ENCODE measurements around the gene ZBTB7C. TPM values are rescaled to one million over a fixed set of nuclear protein-coding genes. Genes with fewer than 3 reads are reported as not detected.

ZBTB7C gene
- polyA plus RNA-seq, 1 of the 3 experiments (the other 2 are of a cell fraction), result 0.05 TPM

DNA sequence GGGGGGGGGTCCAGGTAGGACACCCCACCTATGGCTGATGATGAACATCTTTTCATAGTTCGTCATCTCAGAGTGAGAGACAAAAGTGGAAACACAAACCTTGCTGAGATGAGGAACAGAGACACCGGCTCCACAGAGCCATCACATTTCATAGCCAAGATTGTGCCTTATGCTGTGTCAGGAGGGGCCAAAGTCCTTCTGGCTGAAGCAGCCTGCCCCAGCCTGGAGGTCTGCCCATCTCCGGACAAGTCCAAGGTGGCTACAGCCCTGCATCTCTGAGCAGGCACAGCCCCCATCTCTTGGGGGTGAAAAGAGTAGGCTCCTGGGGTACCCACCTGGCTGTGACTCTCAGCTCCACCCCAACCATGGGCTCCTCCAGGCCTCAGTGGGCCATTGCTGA lies 70.3 kb downstream of the ZBTB7C start:
- DNase-seq, result no peak
- Histone ChIP-seq H4K20me1 (ENCODE audit: insufficient read depth) (no peaks in the 10 kb centered on the region), H3K9ac (no peak overlapping the region), H3K4me1 (ENCODE audit: control insufficient read depth in 1 of 2, insufficient read depth in 2 of 2, low read depth in 1 of 2, low read length in 1 of 2) (peaks cover 0 to 39% of the 10 kb centered on the region in 2 experiments; a peak in 1 of 4 replicates), H3K36me3 (replicated peaks in 1 of 2; ENCODE audit: control insufficient read depth in 1 of 2, insufficient read depth in 2 of 2, low read length in 1 of 2) (no peaks in the 10 kb centered on the region), H3K9me3 (no peaks in the 10 kb centered on the region), H3K4me2 (no peak overlapping the region), H3K27ac (ENCODE audit: low read depth in 2 of 2, low read length in 1 of 2) (no peak overlapping the region), H2AFZ (ENCODE audit: low read depth) (no peak overlapping the region), H3K9me2 (no peaks in the 10 kb centered on the region), H3K4me3 (ENCODE audit: low read depth in 2 of 2, low read length in 1 of 2) (no peak overlapping the region), H3K27me3 (ENCODE audit: insufficient read depth) (peaks cover 15% of the 10 kb centered on the region; the same call in 1 of the 2 replicates), H3K79me2 (ENCODE audit: insufficient read depth) (no peaks in the 10 kb centered on the region), H3F3A (replicated peaks; ENCODE audit: insufficient read depth) (no peaks in the 10 kb centered on the region)
- WGBS (ENCODE audit: low lambda C conversion rate), result 72% methylated on average over 2 of the region's 3 CpGs
- CTCF ChIA-PET, result interaction anchor here (1.7 kb wide), 1 partner anchor 106 kb away, joined by 4 read pairs; no protein-coding TSS in a partner anchor
- POLR2A ChIA-PET, result no interaction called here
- TF ChIP-seq RCOR1 (IDR thresholded peaks at IDR 0.05; ENCODE audit: low read length) (no peak), GABPA (IDR thresholded peaks at IDR 0.05; ENCODE audit: low read depth) (no peak), POLR2AphosphoS5 (IDR thresholded peaks at IDR 0.05; ENCODE audit: low read depth, low read length) (no peak), SIN3A (IDR thresholded peaks at IDR 0.05; ENCODE audit: borderline replicate concordance, low read depth, low read length) (no peak), GATA2 (CRISPR knock-in tag; IDR thresholded peaks at IDR 0.05) (no peak), EP300 (IDR thresholded peaks at IDR 0.05; ENCODE audit: borderline replicate concordance in 1 of 2, low read depth in 1 of 2, low read length in 1 of 2) (no peak), EZH2phosphoT487 (IDR thresholded peaks at IDR 0.05; ENCODE audit: borderline replicate concordance, low read depth) (no peak)
- TF ChIP-seq, protein P1, sequence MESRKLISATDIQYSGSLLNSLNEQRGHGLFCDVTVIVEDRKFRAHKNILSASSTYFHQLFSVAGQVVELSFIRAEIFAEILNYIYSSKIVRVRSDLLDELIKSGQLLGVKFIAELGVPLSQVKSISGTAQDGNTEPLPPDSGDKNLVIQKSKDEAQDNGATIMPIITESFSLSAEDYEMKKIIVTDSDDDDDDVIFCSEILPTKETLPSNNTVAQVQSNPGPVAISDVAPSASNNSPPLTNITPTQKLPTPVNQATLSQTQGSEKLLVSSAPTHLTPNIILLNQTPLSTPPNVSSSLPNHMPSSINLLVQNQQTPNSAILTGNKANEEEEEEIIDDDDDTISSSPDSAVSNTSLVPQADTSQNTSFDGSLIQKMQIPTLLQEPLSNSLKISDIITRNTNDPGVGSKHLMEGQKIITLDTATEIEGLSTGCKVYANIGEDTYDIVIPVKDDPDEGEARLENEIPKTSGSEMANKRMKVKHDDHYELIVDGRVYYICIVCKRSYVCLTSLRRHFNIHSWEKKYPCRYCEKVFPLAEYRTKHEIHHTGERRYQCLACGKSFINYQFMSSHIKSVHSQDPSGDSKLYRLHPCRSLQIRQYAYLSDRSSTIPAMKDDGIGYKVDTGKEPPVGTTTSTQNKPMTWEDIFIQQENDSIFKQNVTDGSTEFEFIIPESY (IDR thresholded peaks at IDR 0.05; ENCODE audit: borderline replicate concordance, low read depth), result no peak

DNA sequence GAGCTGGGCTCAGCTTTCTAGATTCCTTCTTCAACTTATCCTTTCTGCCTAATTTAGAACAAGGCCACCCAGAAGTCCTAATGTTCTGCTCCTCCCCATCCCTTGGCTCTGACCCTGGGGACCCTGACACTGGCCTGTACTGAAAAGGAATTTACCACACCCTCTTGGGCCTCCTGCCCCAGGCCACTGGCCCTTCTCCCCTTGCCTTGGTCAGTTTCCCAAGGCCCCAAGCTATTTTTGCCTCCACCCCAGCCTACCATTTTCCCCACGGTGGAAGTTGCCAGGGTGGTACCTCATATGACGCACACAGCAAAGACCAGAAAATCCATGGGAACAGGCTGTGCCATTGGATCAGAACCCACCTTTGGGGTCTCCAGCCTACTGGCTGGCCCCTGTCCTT lies 72.1 kb downstream of the ZBTB7C start:
- Histone ChIP-seq H2AFZ (ENCODE audit: low read depth) (no peak overlapping the region), H3K9me3 (no peaks in the 10 kb centered on the region), H3K27ac (ENCODE audit: low read depth in 2 of 2, low read length in 1 of 2) (no peak overlapping the region), H3K36me3 (replicated peaks in 1 of 2; ENCODE audit: control insufficient read depth in 1 of 2, insufficient read depth in 2 of 2, low read length in 1 of 2) (no peaks in the 10 kb centered on the region), H3K4me2 (no peak overlapping the region), H3K79me2 (ENCODE audit: insufficient read depth) (no peaks in the 10 kb centered on the region), H4K20me1 (ENCODE audit: insufficient read depth) (no peaks in the 10 kb centered on the region), H3F3A (replicated peaks; ENCODE audit: insufficient read depth) (no peaks in the 10 kb centered on the region), H3K9ac (no peak overlapping the region), H3K9me2 (no peaks in the 10 kb centered on the region), H3K4me1 (ENCODE audit: control insufficient read depth in 1 of 2, insufficient read depth in 2 of 2, low read depth in 1 of 2, low read length in 1 of 2) (peaks cover 0 to 25% of the 10 kb centered on the region in 2 experiments; a peak in 1 of 4 replicates), H3K27me3 (ENCODE audit: insufficient read depth) (peaks cover 6% of the 10 kb centered on the region; the same call in 1 of the 2 replicates), H3K4me3 (ENCODE audit: low read depth in 2 of 2, low read length in 1 of 2) (no peak overlapping the region)
- ChIA-PET POLR2A (no interaction called here), CTCF (interaction anchor here (0.8 to 1.6 kb wide), 3 partner anchors 8 to 307 kb away, joined by 3 to 6 read pairs (median 5); no protein-coding TSS in a partner anchor)
- 86% methylated on average over 2 of the region's 2 CpGs for WGBS (ENCODE audit: low lambda C conversion rate)
- TF ChIP-seq, protein P2, sequence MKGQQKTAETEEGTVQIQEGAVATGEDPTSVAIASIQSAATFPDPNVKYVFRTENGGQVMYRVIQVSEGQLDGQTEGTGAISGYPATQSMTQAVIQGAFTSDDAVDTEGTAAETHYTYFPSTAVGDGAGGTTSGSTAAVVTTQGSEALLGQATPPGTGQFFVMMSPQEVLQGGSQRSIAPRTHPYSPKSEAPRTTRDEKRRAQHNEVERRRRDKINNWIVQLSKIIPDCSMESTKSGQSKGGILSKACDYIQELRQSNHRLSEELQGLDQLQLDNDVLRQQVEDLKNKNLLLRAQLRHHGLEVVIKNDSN (IDR thresholded peaks at IDR 0.05; ENCODE audit: borderline replicate concordance, low read depth), result no peak
- TF ChIP-seq, protein P3, sequence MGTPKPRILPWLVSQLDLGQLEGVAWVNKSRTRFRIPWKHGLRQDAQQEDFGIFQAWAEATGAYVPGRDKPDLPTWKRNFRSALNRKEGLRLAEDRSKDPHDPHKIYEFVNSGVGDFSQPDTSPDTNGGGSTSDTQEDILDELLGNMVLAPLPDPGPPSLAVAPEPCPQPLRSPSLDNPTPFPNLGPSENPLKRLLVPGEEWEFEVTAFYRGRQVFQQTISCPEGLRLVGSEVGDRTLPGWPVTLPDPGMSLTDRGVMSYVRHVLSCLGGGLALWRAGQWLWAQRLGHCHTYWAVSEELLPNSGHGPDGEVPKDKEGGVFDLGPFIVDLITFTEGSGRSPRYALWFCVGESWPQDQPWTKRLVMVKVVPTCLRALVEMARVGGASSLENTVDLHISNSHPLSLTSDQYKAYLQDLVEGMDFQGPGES (IDR thresholded peaks at IDR 0.05; ENCODE audit: low read depth, low read length), result no peak
- no peak for TF ChIP-seq RAD21 (IDR thresholded peaks at IDR 0.05; ENCODE audit: low read length)
- TF ChIP-seq, protein P4, sequence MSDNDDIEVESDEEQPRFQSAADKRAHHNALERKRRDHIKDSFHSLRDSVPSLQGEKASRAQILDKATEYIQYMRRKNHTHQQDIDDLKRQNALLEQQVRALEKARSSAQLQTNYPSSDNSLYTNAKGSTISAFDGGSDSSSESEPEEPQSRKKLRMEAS (IDR thresholded peaks at IDR 0.05; ENCODE audit: low read depth), result no peak
- TF ChIP-seq, protein P5, sequence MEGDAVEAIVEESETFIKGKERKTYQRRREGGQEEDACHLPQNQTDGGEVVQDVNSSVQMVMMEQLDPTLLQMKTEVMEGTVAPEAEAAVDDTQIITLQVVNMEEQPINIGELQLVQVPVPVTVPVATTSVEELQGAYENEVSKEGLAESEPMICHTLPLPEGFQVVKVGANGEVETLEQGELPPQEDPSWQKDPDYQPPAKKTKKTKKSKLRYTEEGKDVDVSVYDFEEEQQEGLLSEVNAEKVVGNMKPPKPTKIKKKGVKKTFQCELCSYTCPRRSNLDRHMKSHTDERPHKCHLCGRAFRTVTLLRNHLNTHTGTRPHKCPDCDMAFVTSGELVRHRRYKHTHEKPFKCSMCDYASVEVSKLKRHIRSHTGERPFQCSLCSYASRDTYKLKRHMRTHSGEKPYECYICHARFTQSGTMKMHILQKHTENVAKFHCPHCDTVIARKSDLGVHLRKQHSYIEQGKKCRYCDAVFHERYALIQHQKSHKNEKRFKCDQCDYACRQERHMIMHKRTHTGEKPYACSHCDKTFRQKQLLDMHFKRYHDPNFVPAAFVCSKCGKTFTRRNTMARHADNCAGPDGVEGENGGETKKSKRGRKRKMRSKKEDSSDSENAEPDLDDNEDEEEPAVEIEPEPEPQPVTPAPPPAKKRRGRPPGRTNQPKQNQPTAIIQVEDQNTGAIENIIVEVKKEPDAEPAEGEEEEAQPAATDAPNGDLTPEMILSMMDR (IDR thresholded peaks at IDR 0.05), result no peak
- TF ChIP-seq POLR2AphosphoS5 (IDR thresholded peaks at IDR 0.05; ENCODE audit: low read depth, low read length), result no peak
- DNase-seq, result no peak

Measured in SK-N-SH (cell line).